Measurements from ENCODE around the gene LDLR. TPM values are rescaled to one million over a fixed set of nuclear protein-coding genes. Genes with fewer than 3 reads are reported as not detected.

LDLR gene
- total RNA-seq, 2 donors from 2014 or later = 65.0 to 190 TPM

DNA sequence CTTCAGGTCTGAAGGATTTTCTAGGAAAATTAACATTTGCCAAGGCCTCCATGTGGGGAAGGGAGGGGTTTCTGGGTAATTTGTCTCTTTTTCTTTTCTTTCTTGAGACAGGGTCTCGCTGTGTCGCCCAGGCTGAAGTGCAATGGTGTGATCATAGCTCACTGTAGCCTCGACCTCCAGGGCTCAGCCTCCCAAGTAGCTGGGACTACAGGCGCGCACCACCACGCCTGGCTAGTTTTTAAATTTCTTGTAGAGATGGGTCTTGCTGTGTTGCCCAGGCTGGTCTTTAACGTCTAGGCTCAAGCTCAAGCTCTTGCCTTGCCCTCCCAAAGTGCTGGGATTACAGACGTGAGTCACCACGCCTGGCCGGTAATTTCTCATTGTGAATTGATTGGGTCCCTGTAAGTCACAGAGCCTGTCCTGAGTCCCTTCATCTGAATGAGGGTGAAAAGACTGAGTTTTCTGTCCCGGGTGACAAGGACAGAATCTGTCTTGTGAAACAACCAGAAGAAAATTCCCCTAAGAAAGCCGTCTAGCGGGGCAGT lies 76.3 kb downstream of the LDLR start:
- Histone ChIP-seq H3K9ac (ENCODE audit: low read depth in 2 of 2, low read length in 2 of 2) (no peak overlapping the region), H3K9me3 (no peaks in the 10 kb centered on the region), H3K4me1 (no peaks in the 10 kb centered on the region), H3K27me3 (no peaks in the 10 kb centered on the region), H3K4me3 (no peak overlapping the region), H3K27ac (peak overlapping the region; percentile 64), H3K36me3 (no peaks in the 10 kb centered on the region)
- intact Hi-C loops (cut with DNase I) = no loop called here
- TF ChIP-seq, protein P1, sequence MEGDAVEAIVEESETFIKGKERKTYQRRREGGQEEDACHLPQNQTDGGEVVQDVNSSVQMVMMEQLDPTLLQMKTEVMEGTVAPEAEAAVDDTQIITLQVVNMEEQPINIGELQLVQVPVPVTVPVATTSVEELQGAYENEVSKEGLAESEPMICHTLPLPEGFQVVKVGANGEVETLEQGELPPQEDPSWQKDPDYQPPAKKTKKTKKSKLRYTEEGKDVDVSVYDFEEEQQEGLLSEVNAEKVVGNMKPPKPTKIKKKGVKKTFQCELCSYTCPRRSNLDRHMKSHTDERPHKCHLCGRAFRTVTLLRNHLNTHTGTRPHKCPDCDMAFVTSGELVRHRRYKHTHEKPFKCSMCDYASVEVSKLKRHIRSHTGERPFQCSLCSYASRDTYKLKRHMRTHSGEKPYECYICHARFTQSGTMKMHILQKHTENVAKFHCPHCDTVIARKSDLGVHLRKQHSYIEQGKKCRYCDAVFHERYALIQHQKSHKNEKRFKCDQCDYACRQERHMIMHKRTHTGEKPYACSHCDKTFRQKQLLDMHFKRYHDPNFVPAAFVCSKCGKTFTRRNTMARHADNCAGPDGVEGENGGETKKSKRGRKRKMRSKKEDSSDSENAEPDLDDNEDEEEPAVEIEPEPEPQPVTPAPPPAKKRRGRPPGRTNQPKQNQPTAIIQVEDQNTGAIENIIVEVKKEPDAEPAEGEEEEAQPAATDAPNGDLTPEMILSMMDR (IDR thresholded peaks at IDR 0.05) = no peak
- DNase-seq = no peak

DNA sequence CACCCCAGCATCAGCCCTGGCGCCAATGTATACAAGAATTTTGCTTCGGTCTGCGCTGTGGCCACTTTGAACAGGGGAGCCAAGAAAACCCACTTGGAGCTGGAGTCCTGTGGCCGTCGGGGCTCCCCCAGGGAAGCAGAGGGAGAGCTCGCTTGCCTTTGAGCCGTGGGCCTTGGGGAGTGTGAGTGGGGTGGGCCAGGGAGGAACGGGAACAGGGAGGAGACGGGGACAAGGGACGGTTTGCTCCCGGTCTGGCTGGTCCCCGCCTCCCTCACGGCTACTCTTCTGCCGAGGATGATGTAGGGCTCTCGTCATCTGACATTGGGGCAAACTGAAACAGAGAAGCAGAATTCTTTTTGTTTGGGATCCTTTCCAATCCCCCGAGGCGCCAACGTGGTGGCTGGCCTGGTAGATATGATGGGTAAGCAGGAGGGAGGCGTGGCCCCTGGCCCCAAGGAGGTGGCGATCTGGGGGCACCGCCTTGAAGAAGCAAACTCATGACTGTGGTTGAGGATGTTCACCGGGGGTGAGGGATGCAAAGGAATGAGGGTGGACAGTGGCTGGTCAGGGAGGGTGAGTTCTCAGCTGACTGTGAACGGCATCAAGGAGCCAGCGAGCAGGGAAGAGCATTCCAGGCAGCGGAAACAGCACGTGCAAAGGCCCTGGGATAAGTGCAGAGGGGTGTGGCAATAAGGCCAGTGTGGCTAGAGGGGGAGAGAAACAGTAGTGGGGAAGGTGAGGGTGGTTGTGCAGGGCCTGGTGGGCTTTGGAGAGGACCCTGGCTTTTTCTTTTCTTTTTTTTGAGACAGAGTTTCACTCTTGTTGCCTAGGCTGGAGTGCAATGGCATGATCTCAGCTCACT lies 77.2 kb downstream of the LDLR start:
- Histone ChIP-seq H3K27ac (peak overlapping the region; percentile 64), H3K27me3 (no peaks in the 10 kb centered on the region), H3K9ac (ENCODE audit: low read depth in 2 of 2, low read length in 2 of 2) (no peak overlapping the region), H3K4me3 (no peak overlapping the region), H3K36me3 (no peaks in the 10 kb centered on the region), H3K4me1 (no peaks in the 10 kb centered on the region), H3K9me3 (no peaks in the 10 kb centered on the region)
- TF ChIP-seq, protein P1 (IDR thresholded peaks at IDR 0.05) = no peak
- DNase-seq = no peak
- intact Hi-C loops (cut with DNase I) = no loop called here

- no peaks in the 10 kb centered on the region for H3K4me1 ChIP-seq
- no peak overlapping the region for H3K27ac ChIP-seq
- intact Hi-C loops (cut with DNase I) = no loop called here
Observed at GRCh38 chr19:11168568-11168967, 79.3 kb downstream of the LDLR start.

GRCh38 chr19:11169896-11170678 lies 80.8 kb downstream of the LDLR start:
- Histone ChIP-seq H3K36me3 (no peaks in the 10 kb centered on the region), H3K27ac (no peak overlapping the region), H3K4me1 (no peaks in the 10 kb centered on the region), H3K4me3 (no peak overlapping the region), H3K27me3 (no peaks in the 10 kb centered on the region), H3K9ac (ENCODE audit: low read depth in 2 of 2, low read length in 2 of 2) (no peak overlapping the region), H3K9me3 (no peaks in the 10 kb centered on the region)
- TF ChIP-seq, protein P1 (IDR thresholded peaks at IDR 0.05) = no peak
- DNase-seq = no peak
- intact Hi-C loops (cut with DNase I) = no loop called here

More at GRCh38 chr19:11168568-11168967, 79.3 kb downstream of the LDLR start:
- Histone ChIP-seq H3K9ac (ENCODE audit: low read depth in 2 of 2, low read length in 2 of 2) (no peak overlapping the region), H3K9me3 (no peaks in the 10 kb centered on the region), H3K27me3 (no peaks in the 10 kb centered on the region), H3K36me3 (no peaks in the 10 kb centered on the region), H3K4me3 (no peak overlapping the region)
- DNase-seq = no peak
- TF ChIP-seq, protein P1 (IDR thresholded peaks at IDR 0.05) = no peak

DNA sequence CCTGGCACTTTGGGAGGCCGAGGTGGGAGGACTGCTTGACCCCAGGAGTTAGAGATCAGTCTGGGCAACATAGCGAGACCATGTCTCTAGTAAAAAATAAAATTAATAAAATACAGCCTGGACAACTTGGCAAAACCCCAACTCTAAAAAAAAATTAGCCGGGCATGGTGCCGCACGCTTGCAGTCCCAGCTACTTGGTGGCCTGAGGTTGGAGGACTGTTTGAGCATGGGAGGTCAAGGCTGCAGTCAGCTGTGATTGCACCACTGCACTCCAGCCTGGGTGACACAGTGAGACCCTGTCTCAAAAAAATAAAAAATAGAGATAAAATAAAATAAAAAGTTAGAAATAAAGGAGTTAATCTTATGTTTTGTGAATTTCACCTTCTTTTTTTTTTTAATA lies 81.9 kb downstream of the LDLR start:
- TF ChIP-seq, protein P1 (IDR thresholded peaks at IDR 0.05) = no peak
- Histone ChIP-seq H3K27ac (no peak overlapping the region), H3K9ac (ENCODE audit: low read depth in 2 of 2, low read length in 2 of 2) (no peak overlapping the region), H3K36me3 (no peaks in the 10 kb centered on the region), H3K27me3 (no peaks in the 10 kb centered on the region), H3K4me3 (no peak overlapping the region), H3K4me1 (no peaks in the 10 kb centered on the region), H3K9me3 (no peaks in the 10 kb centered on the region)
- no peak for DNase-seq
- intact Hi-C loops (cut with DNase I) = no loop called here
